SK-N-SH (cell line): ENCODE measurements around the gene BTG4.

ENCODE experiments used
- CTCF ChIP-seq: fragments of 200-600 bp; sonication (generic); IDR thresholded peaks from 2 replicates; pipeline ENCODE4 v1.6.1; 2017; ENCODE audit warnings: antibody characterized with exemption, mild to moderate bottlenecking, moderate library complexity
- ELF1 ChIP-seq: IDR thresholded peaks from 2 replicates; pipeline ENCODE4 v1.4.0; 2012
- RFX5 ChIP-seq: IDR thresholded peaks from 2 replicates; pipeline ENCODE4 v1.6.1; 2012; ENCODE audit warnings: mild to moderate bottlenecking, improper control_type of control experiment, low read length

GRCh38 chr11:111477898-111478297 lies 34.3 kb downstream of the BTG4 start:
- TF ChIP-seq ELF1 (no peak), CTCF (no peak), RFX5 (no peak)
